HG02759 (cell line): ENCODE results near the gene RBCK1.
"Not testable (repeated sequence)": the region's sequence is repeated elsewhere in the genome, so short reads cannot be mapped to it uniquely, and the experiment has no call there.

Source experiments
- ATAC-seq: cut with Tn5 transposase; IDR thresholded peaks from one replicate; pipeline ENCODE4 v1.9.1; 2021; ENCODE audit warnings: mild to moderate bottlenecking, moderate library complexity; ENCODE audit not compliant: unreplicated experiment

The RBCK1 gene

GRCh38 chr20:467755-468154 is 59.7 kb downstream of the RBCK1 start:
- no peak for ATAC-seq

GRCh38 chr20:469746-470490 is 61.8 kb downstream of the RBCK1 start:
- no peak for ATAC-seq

- no peak for ATAC-seq
Measured at GRCh38 chr20:472137-472846, 64.2 kb downstream of the RBCK1 start.

- no peak for ATAC-seq
Measured at GRCh38 chr20:472889-473292, 64.8 kb downstream of the RBCK1 start.

- no peak for ATAC-seq
Measured at GRCh38 chr20:474581-474980, 66.5 kb downstream of the RBCK1 start.

- no peak for ATAC-seq
Measured at GRCh38 chr20:475463-476357, 67.6 kb downstream of the RBCK1 start.

GRCh38 chr20:476561-477249 is 68.6 kb downstream of the RBCK1 start:
- not testable (repeated sequence) for ATAC-seq

- no peak for ATAC-seq
Measured at GRCh38 chr20:478010-478948, 70.2 kb downstream of the RBCK1 start.

GRCh38 chr20:478949-479429 is 70.9 kb downstream of the RBCK1 start:
- no peak for ATAC-seq

- ATAC-seq = no peak
Measured at GRCh38 chr20:479487-479886, 71.4 kb downstream of the RBCK1 start.

GRCh38 chr20:480044-480443 is 71.9 kb downstream of the RBCK1 start:
- no peak for ATAC-seq

GRCh38 chr20:481167-481566 is 73.1 kb downstream of the RBCK1 start:
- ATAC-seq = no peak
